HepG2 (cell line): ENCODE measurements around the gene PRDX3. TPM values are rescaled to one million over a fixed set of nuclear protein-coding genes. Genes with fewer than 3 reads are reported as not detected.

Experiments
- AGO1 ChIP-seq: fragments of 200-400 bp; formaldehyde crosslinking; IDR thresholded peaks from 2 replicates; pipeline ENCODE4 v1.6.1; 2017; ENCODE audit warnings: mild to moderate bottlenecking, low read depth, low read length, moderate library complexity; ENCODE audit not compliant: poor library complexity, severe bottlenecking
- CBX1 ChIP-seq: IDR thresholded peaks from one replicate; pipeline ENCODE4 v1.6.1; 2016; ENCODE audit warnings: antibody characterized with exemption, low read depth
- DZIP1 ChIP-seq: sonication (generic); formaldehyde crosslinking; IDR thresholded peaks from 2 replicates; pipeline ENCODE4 v1.5.0; 2020; ENCODE audit warnings: mild to moderate bottlenecking, missing genetic modification reagents
- GABPA ChIP-seq, 2 experiments: IDR thresholded peaks; 2 replicates each; pipeline ENCODE4 v1.6.1; 2011 to 2016; ENCODE audit warnings: low read depth in 2 of 2, low read length in 1 of 2, missing biosample characterization in 1 of 2, missing genetic modification characterization in 1 of 2
- MZF1 ChIP-seq: sonication (generic); formaldehyde crosslinking; IDR thresholded peaks from 2 replicates; pipeline ENCODE4 v1.8.1; 2023; ENCODE audit warnings: mild to moderate bottlenecking, missing genetic modification reagents, borderline replicate concordance
- NFE2 ChIP-seq: sonication (generic); formaldehyde crosslinking; IDR thresholded peaks from 2 replicates; pipeline ENCODE4 v1.4.0; 2020; ENCODE audit warnings: missing genetic modification reagents
- PHF20 ChIP-seq: sonication (generic); formaldehyde crosslinking; IDR thresholded peaks from 2 replicates; pipeline ENCODE4 v1.5.0; 2020; ENCODE audit warnings: mild to moderate bottlenecking, missing genetic modification reagents
- POGZ ChIP-seq: sonication (generic); formaldehyde crosslinking; IDR thresholded peaks from 2 replicates; pipeline ENCODE4 v1.4.0; 2020; ENCODE audit warnings: mild to moderate bottlenecking, missing genetic modification reagents
- PPARG ChIP-seq: conservative IDR thresholded peaks from 2 replicates; pipeline ENCODE4 v1.6.1; 2016; ENCODE audit warnings: missing biosample characterization, missing genetic modification reagents
- RAD21 ChIP-seq: fragments of 450-650 bp; formaldehyde crosslinking; IDR thresholded peaks from 2 replicates; pipeline ENCODE4 v1.5.0; 2020; ENCODE audit warnings: mild to moderate bottlenecking
- SALL1 ChIP-seq: sonication (generic); formaldehyde crosslinking; IDR thresholded peaks from 2 replicates; pipeline ENCODE4 v1.8.0; 2022; ENCODE audit warnings: mild to moderate bottlenecking, missing genetic modification reagents
- SALL2 ChIP-seq: sonication (generic); formaldehyde crosslinking; IDR thresholded peaks from 2 replicates; pipeline ENCODE4 v1.8.1; 2023; ENCODE audit warnings: mild to moderate bottlenecking, missing genetic modification reagents, inconsistent platforms
- SETDB1 ChIP-seq: sonication (generic); formaldehyde crosslinking; IDR thresholded peaks from 2 replicates; pipeline ENCODE4 v1.5.1; 2020; ENCODE audit warnings: missing genetic modification reagents, mild to moderate bottlenecking, borderline replicate concordance
- ZBTB21 ChIP-seq: sonication (generic); formaldehyde crosslinking; IDR thresholded peaks from 2 replicates; pipeline ENCODE4 v1.4.0; 2020; ENCODE audit warnings: missing genetic modification reagents
- ZFP82 ChIP-seq: sonication (generic); formaldehyde crosslinking; IDR thresholded peaks from 2 replicates; pipeline ENCODE4 v1.5.1; 2020; ENCODE audit warnings: mild to moderate bottlenecking, missing genetic modification reagents, borderline replicate concordance
- ZHX2 ChIP-seq, 2 experiments: sonication (generic) in 1 of 2; formaldehyde crosslinking in 1 of 2; IDR thresholded peaks; 2 replicates each; pipeline versions ENCODE4 v1.6.1 to v1.9.0; 2014 to 2022; ENCODE audit warnings: antibody characterized with exemption in 1 of 2, borderline replicate concordance in 1 of 2, inconsistent platforms in 1 of 2, low read depth in 1 of 2, missing genetic modification reagents in 1 of 2
- ZIK1 ChIP-seq: sonication (generic); formaldehyde crosslinking; IDR thresholded peaks from 2 replicates; pipeline ENCODE4 v1.5.0; 2020; ENCODE audit warnings: mild to moderate bottlenecking, low read depth, missing genetic modification reagents, borderline replicate concordance
- ZNF207 ChIP-seq: fragments of 450-650 bp; IDR thresholded peaks from 2 replicates; pipeline ENCODE4 v1.6.1; 2016; ENCODE audit warnings: antibody characterized with exemption, borderline replicate concordance
- ZNF24 ChIP-seq: fragments of 450-650 bp; IDR thresholded peaks from 2 replicates; pipeline ENCODE4 v1.6.1; 2017; ENCODE audit warnings: antibody characterized with exemption, mild to moderate bottlenecking
- ZNF296 ChIP-seq: sonication (generic); formaldehyde crosslinking; conservative IDR thresholded peaks from 2 replicates; pipeline ENCODE4 v1.5.0; 2020; ENCODE audit warnings: mild to moderate bottlenecking, missing genetic modification reagents
- ZNF451 ChIP-seq: sonication (generic); formaldehyde crosslinking; IDR thresholded peaks from 2 replicates; pipeline ENCODE4 v1.5.0; 2020; ENCODE audit warnings: mild to moderate bottlenecking, missing genetic modification reagents
- polyA plus RNA-seq, 8 experiments: library from polyadenylated mRNA; depleted of rRNA in 3 of 8; stranded (reverse) in 7 of 8; unstranded in 1 of 8; fragments of >200 nt; fragmentation: Illumina TruSeq in 4 of 8; extraction: Trizol in 4 of 8; gene quantifications; 2 replicates each; pipeline versions ENCODE4 v1.2.1 to v1.2.3, GENCODE V29; 2011 to 2016; ENCODE audit warnings: low read depth in 4 of 8, missing spikeins in 1 of 8, mixed read lengths in 1 of 8; ENCODE audit not compliant: insufficient read depth in 1 of 8
- total RNA-seq, 5 experiments: library from RNA; depleted of rRNA; stranded (reverse); fragments of >200 nt; fragmentation: Illumina TruSeq; extraction: Trizol; gene quantifications; 2 replicates each; pipeline ENCODE4 v1.2.3, GENCODE V29; 2016; ENCODE audit warnings: low read depth in 1 of 5

The PRDX3 gene
- total and polyA plus RNA-seq, 2 of the 13 experiments (the other 11 are each of a cell fraction or from before 2014, with no cell fraction given), result 407 to 565 TPM

- TF ChIP-seq SALL1 (CRISPR knock-in tag) (peak; percentile 83), GABPA (IDR thresholded peaks at IDR 0.05; ENCODE audit: low read depth, low read length) (peak; percentile 32), GABPA (CRISPR knock-in tag; IDR thresholded peaks at IDR 0.05; ENCODE audit: low read depth) (peak; percentile 64), ZHX2 (IDR thresholded peaks at IDR 0.05; ENCODE audit: low read depth) (no peak), ZHX2 (CRISPR knock-in tag; IDR thresholded peaks at IDR 0.05; ENCODE audit: borderline replicate concordance) (no peak), ZNF24 (no peak), NFE2 (CRISPR knock-in tag) (no peak), CBX1 (peak; percentile 59), PPARG (no peak), POGZ (CRISPR knock-in tag) (peak; percentile 15; the same call in 1 of the 2 replicates), ZBTB21 (CRISPR knock-in tag) (no peak), ZFP82 (peak; percentile 53; the same call in 1 of the 2 replicates), SALL2 (CRISPR knock-in tag) (0 out of 2 replicates have a peak, but pooled peaks have one; percentile 39), SETDB1 (CRISPR knock-in tag) (no peak), ZIK1 (peak; percentile 71; the same call in 1 of the 2 replicates), PHF20 (CRISPR knock-in tag) (no peak; the same call in 1 of the 2 replicates), RAD21 (no peak), ZNF296 (CRISPR knock-in tag) (no peak), AGO1 (no peak), ZNF451 (CRISPR knock-in tag) (no peak), MZF1 (no peak), ZNF207 (no peak), DZIP1 (CRISPR knock-in tag) (no peak)
These were observed at the start of gene PRDX3 (continued) for GRCh38 chr10:119178372-119179119.
